H1 (cell line): ENCODE results near the gene SIX4. TPM values are rescaled to one million over a fixed set of nuclear protein-coding genes. Genes with fewer than 3 reads are reported as not detected.

ENCODE experiments used
- CTCF ChIA-PET: fragments of 300-600 bp; sonication (Branson Sonifier 250); formaldehyde crosslinking; loops from one replicate; lab custom pipeline; 2021; ENCODE audit not compliant: partially characterized antibody; lab: Charles Lee
- POLR2A ChIA-PET: fragments of 300-600 bp; sonication (Branson Sonifier 250); formaldehyde crosslinking; loops from one replicate; lab custom pipeline; 2021; ENCODE audit warnings: inconsistent platforms; ENCODE audit not compliant: partially characterized antibody; lab: Charles Lee
- DNase-seq, 2 experiments: peaks; one replicate each; pipeline versions ENCODE4 v3.0.0 to v3.0.0-alpha.2; 2010 to 2022; ENCODE audit warnings: low spot score in 2 of 2, low read depth in 1 of 2, mixed read lengths in 1 of 2
- FAIRE-seq: peaks from 2 replicates; lab custom pipeline; 2011; peaks lifted over from hg19 to GRCh38; lab: Jason Lieb, UNC
- H2AFZ ChIP-seq: 2 replicates; pipeline ENCODE4 v1.8.1; 2012; ENCODE audit warnings: low read length, inconsistent platforms
- H2AK5ac ChIP-seq: 2 replicates; pipeline ENCODE4 v1.6.1; 2013; ENCODE audit warnings: low read depth, low read length
- H2BK120ac ChIP-seq: replicated peaks from 2 replicates; pipeline ENCODE3; 2013; ENCODE audit warnings: low read depth, low read length, inconsistent platforms
- H2BK12ac ChIP-seq: 2 replicates; pipeline ENCODE4 v1.6.1; 2013; ENCODE audit warnings: low read depth, low read length
- H2BK15ac ChIP-seq: 2 replicates; pipeline ENCODE4 v1.6.1; 2013; ENCODE audit warnings: low read length
- H2BK20ac ChIP-seq: 2 replicates; pipeline ENCODE4 v1.6.1; 2013; ENCODE audit warnings: low read length
- H2BK5ac ChIP-seq: 2 replicates; pipeline ENCODE4 v1.6.1; 2013; ENCODE audit warnings: low read depth, low read length
- H3K14ac ChIP-seq: 2 replicates; pipeline ENCODE4 v1.6.1; 2013; ENCODE audit warnings: inconsistent platforms; ENCODE audit not compliant: insufficient read length
- H3K18ac ChIP-seq: 2 replicates; pipeline ENCODE4 v1.6.1; 2013; ENCODE audit warnings: low read length; ENCODE audit errors: extremely low read depth
- H3K23ac ChIP-seq: 2 replicates; pipeline ENCODE4 v1.6.1; 2013; ENCODE audit warnings: inconsistent platforms; ENCODE audit not compliant: insufficient read length
- H3K23me2 ChIP-seq: 2 replicates; pipeline ENCODE4 v1.6.1; 2013; ENCODE audit warnings: low read depth, low read length
- H3K27ac ChIP-seq: 2 replicates; pipeline ENCODE4 v1.6.1; 2011; ENCODE audit warnings: low read depth, low read length, inconsistent platforms
- H3K27me3 ChIP-seq, 4 experiments: replicated peaks in 1 of 4; 1 replicate in 1 of 4; 2 replicates in 3 of 4; pipeline versions ENCODE4 v1.6.1 to v1.8.1; 2011 to 2013; ENCODE audit warnings: low read length in 3 of 4, mild to moderate bottlenecking in 3 of 4, inconsistent platforms in 2 of 4, mixed read lengths in 2 of 4, moderate library complexity in 1 of 4; ENCODE audit not compliant: control insufficient read depth in 3 of 4, insufficient read depth in 3 of 4; ENCODE audit errors: extremely low read depth in 1 of 4
- H3K36me3 ChIP-seq, 4 experiments: 2 replicates each; pipeline versions ENCODE4 v1.6.1 to v1.8.1; 2011 to 2013; ENCODE audit warnings: mild to moderate bottlenecking in 4 of 4, low read length in 3 of 4, moderate library complexity in 2 of 4, control low read depth in 1 of 4, inconsistent platforms in 1 of 4; ENCODE audit not compliant: insufficient read depth in 4 of 4, control insufficient read depth in 2 of 4
- H3K4ac ChIP-seq: replicated peaks from 2 replicates; pipeline ENCODE3; 2013; ENCODE audit warnings: low read length, low read depth, mixed read lengths, inconsistent platforms; ENCODE audit not compliant: insufficient read length
- H3K4me1 ChIP-seq, 4 experiments: replicated peaks in 1 of 4; 1 replicate in 1 of 4; 2 replicates in 3 of 4; pipeline versions ENCODE4 v1.6.1 to v1.8.1; 2011 to 2013; ENCODE audit warnings: low read length in 3 of 4, inconsistent platforms in 2 of 4, mixed read lengths in 1 of 4; ENCODE audit not compliant: insufficient read depth in 4 of 4, control insufficient read depth in 3 of 4
- H3K4me2 ChIP-seq, 2 experiments: 2 replicates each; pipeline versions ENCODE4 v1.6.1 to v1.8.1; 2011 to 2013; ENCODE audit warnings: low read depth in 2 of 2, low read length in 2 of 2, control low read depth in 1 of 2, inconsistent platforms in 1 of 2, mild to moderate bottlenecking in 1 of 2; ENCODE audit not compliant: insufficient read depth in 1 of 2
- H3K4me3 ChIP-seq, 4 experiments: fragments of 200-600, 300-600 bp in 1 of 4; sonication (generic), shearing (Covaris generic), sonication (Bioruptor Twin) in 1 of 4; 2 replicates each; pipeline versions ENCODE4 v1.5.1 to v1.8.1; 2011 to 2016; ENCODE audit warnings: low read length in 4 of 4, low read depth in 3 of 4, control low read depth in 2 of 4, inconsistent platforms in 2 of 4, mild to moderate bottlenecking in 2 of 4, mixed read lengths in 1 of 4, moderate library complexity in 1 of 4; ENCODE audit not compliant: insufficient read depth in 2 of 4; ENCODE audit errors: extremely low read depth in 1 of 4
- H3K56ac ChIP-seq: replicated peaks from 2 replicates; pipeline ENCODE3; 2013; ENCODE audit warnings: low read depth, mild to moderate bottlenecking, mixed read lengths, low read length, inconsistent platforms; ENCODE audit not compliant: insufficient read length
- H3K79me1 ChIP-seq: 2 replicates; pipeline ENCODE4 v1.6.1; 2013; ENCODE audit warnings: low read depth, low read length, control low read depth
- H3K79me2 ChIP-seq, 2 experiments: 2 replicates each; pipeline versions ENCODE4 v1.6.1 to v1.8.1; 2012 to 2013; ENCODE audit warnings: low read length in 2 of 2, mild to moderate bottlenecking in 2 of 2, inconsistent platforms in 1 of 2; ENCODE audit not compliant: insufficient read depth in 2 of 2, control insufficient read depth in 1 of 2
- H3K9ac ChIP-seq, 4 experiments: replicated peaks in 1 of 4; 1 replicate in 1 of 4; 2 replicates in 3 of 4; pipeline versions ENCODE4 v1.6.1 to v1.8.1; 2011 to 2013; ENCODE audit warnings: low read depth in 3 of 4, low read length in 3 of 4, control low read depth in 2 of 4, mild to moderate bottlenecking in 2 of 4, moderate library complexity in 2 of 4, inconsistent platforms in 1 of 4; ENCODE audit errors: extremely low read depth in 1 of 4
- H3K9me3 ChIP-seq, 2 experiments: 2 replicates each; pipeline versions ENCODE4 v1.6.1 to v1.8.1; 2012 to 2013; ENCODE audit warnings: mild to moderate bottlenecking in 2 of 2, moderate library complexity in 2 of 2, control low read depth in 1 of 2, inconsistent platforms in 1 of 2, low read depth in 1 of 2, low read length in 1 of 2, mixed read lengths in 1 of 2; ENCODE audit not compliant: insufficient read depth in 2 of 2
- H4K20me1 ChIP-seq, 2 experiments: replicated peaks in 1 of 2; 2 replicates each; pipeline versions ENCODE3 to v1.8.1; 2011 to 2013; ENCODE audit warnings: inconsistent platforms in 2 of 2, low read length in 2 of 2, mild to moderate bottlenecking in 1 of 2; ENCODE audit not compliant: insufficient read depth in 2 of 2, control insufficient read depth in 1 of 2
- H4K5ac ChIP-seq: 2 replicates; pipeline ENCODE4 v1.6.1; 2013; ENCODE audit warnings: low read length, low read depth, mixed read lengths, inconsistent platforms; ENCODE audit not compliant: insufficient read length
- H4K8ac ChIP-seq: 2 replicates; pipeline ENCODE4 v1.8.0; 2013; ENCODE audit warnings: mild to moderate bottlenecking, moderate library complexity, low read length, inconsistent platforms; ENCODE audit not compliant: insufficient read depth; ENCODE audit errors: extremely low read depth
- H4K91ac ChIP-seq: replicated peaks from 2 replicates; pipeline ENCODE3; 2013; ENCODE audit warnings: low read length, mixed read lengths, inconsistent platforms; ENCODE audit not compliant: insufficient read length
- RNF2 ChIP-seq: fragments of 200-900, 300-1000 bp; sonication (generic); IDR thresholded peaks from 2 replicates; pipeline ENCODE4 v1.7.1; 2016; ENCODE audit warnings: borderline replicate concordance, low read depth, mild to moderate bottlenecking, antibody characterized with exemption, low read length; ENCODE audit not compliant: poor library complexity, severe bottlenecking; ENCODE audit errors: missing control alignments
- WGBS, 2 experiments: shearing (Covaris generic) in 1 of 2; methylation state at CpG; one replicate each; pipeline versions ENCODE4 v1.1.6 to v1.1.7; 2013 to 2015; ENCODE audit warnings: low lambda C conversion rate in 2 of 2, mixed read lengths in 2 of 2, inconsistent platforms in 1 of 2, low coverage in 1 of 2, missing lambda C conversion rate in 1 of 2; ENCODE audit not compliant: insufficient replicate concordance in 2 of 2, insufficient coverage in 1 of 2, insufficient read length in 1 of 2; ENCODE audit errors: extremely low coverage in 1 of 2, missing lambda C conversion rate in 1 of 2; 5-methylcytosine and 5-hydroxymethylcytosine counted together
- polyA plus RNA-seq, 7 experiments: library from polyadenylated mRNA; depleted of rRNA in 3 of 7; stranded (reverse) in 5 of 7; unstranded in 2 of 7; fragments of >200 nt in 5 of 7; fragments of 200-250 nt in 2 of 7; gene quantifications; 1 replicate in 5 of 7; 2 replicates in 1 of 7; 4 replicates in 1 of 7; pipeline versions ENCODE4 v1.2.1 to v1.2.3, GENCODE V29; 2011 to 2013; ENCODE audit warnings: missing spikeins in 2 of 7, mixed read lengths in 2 of 7
- total RNA-seq: library from RNA; stranded (reverse); fragmentation: NEBNext Ultra II Directional; extraction: Animal tissue kit (Norgen Biotek cat#: 25700); gene quantifications from 2 replicates; pipeline ENCODE4 v1.2.1, GENCODE V29; 2021

SIX4 gene
- total and polyA plus RNA-seq, 2 of the 8 experiments (the other 6 are each of a cell fraction or from before 2014, with no cell fraction given) = 9.0 to 38.9 TPM

GRCh38 chr14:60665177-60665550 is 59.0 kb downstream of the SIX4 start:
- POLR2A ChIA-PET = no interaction called here
- no peaks in the 10 kb centered on the region for H3K9me3 ChIP-seq
- no peak overlapping the region for H3K56ac ChIP-seq
- H3K79me2 ChIP-seq = no peaks in the 10 kb centered on the region
- H2BK120ac ChIP-seq = no peak overlapping the region
- no peak overlapping the region for H3K4me2 ChIP-seq
- no peak overlapping the region for H2BK20ac ChIP-seq
- H3K9ac ChIP-seq = no peak overlapping the region
- H3K18ac ChIP-seq = no peak overlapping the region
- no peak for DNase-seq
- no peak overlapping the region for H2BK5ac ChIP-seq
- no peaks in the 10 kb centered on the region for H3K4me1 ChIP-seq
- H2AFZ ChIP-seq = no peak overlapping the region
- no peak overlapping the region for H3K4ac ChIP-seq
- no peak overlapping the region for H3K14ac ChIP-seq
- no peak for TF ChIP-seq RNF2
- TF ChIP-seq, all 59 proteins: peak for 0
- H2AK5ac ChIP-seq = no peak overlapping the region
- H3K27ac ChIP-seq = no peak overlapping the region
- H3K36me3 ChIP-seq = no peaks in the 10 kb centered on the region
- H3K4me3 ChIP-seq = no peak overlapping the region
- no peaks in the 10 kb centered on the region for H3K79me1 ChIP-seq
- no peak overlapping the region for H4K5ac ChIP-seq
- no peak overlapping the region for H4K8ac ChIP-seq
- no peak for FAIRE-seq
- no peaks in the 10 kb centered on the region; the same call in 1 of the 2 replicates for H3K23me2 ChIP-seq
- no peaks in the 10 kb centered on the region for H3K27me3 ChIP-seq
- H4K20me1 ChIP-seq = no peaks in the 10 kb centered on the region
- H4K91ac ChIP-seq = no peak overlapping the region
- no peak overlapping the region for H2BK15ac ChIP-seq
- no peak overlapping the region for H3K23ac ChIP-seq
- H2BK12ac ChIP-seq = no peak overlapping the region
- CTCF ChIA-PET = interaction anchor here (0.8 to 1.5 kb wide), 2 partner anchors 9 to 40 kb away, joined by 3 read pairs; no protein-coding TSS in a partner anchor
- 95% methylated on average over 3 of the region's 3 CpGs; no CpG with 5 or more reads in 1 of the 2 experiments for WGBS, 2 experiments
